Cardiac septum (tissue), 1 donor: ENCODE measurements around the gene SF3B3. TPM values are rescaled to one million over a fixed set of nuclear protein-coding genes. Genes with fewer than 3 reads are reported as not detected.

ENCODE experiments used
- DNase-seq: peaks from one replicate; pipeline ENCODE4 v3.0.0-alpha.2; 2020; ENCODE audit warnings: low spot score
- intact Hi-C: fragments of 100-400 bp; cut with DNase I; formaldehyde crosslinking; loops from one replicate; pipeline ENCODE4 v1.14.0; 2022
- total RNA-seq: library from RNA; stranded (reverse); fragmentation: NEBNext Ultra II Directional; extraction: Animal tissue kit (Norgen Biotek cat#: 25700); gene quantifications from one replicate; pipeline ENCODE4 v1.2.1, GENCODE V29; 2021
- donor health status: DM: no; HTN: no; CAD: no.

SF3B3 gene
- total RNA-seq, 1 donor from 2014 or later, result 159 TPM

DNA sequence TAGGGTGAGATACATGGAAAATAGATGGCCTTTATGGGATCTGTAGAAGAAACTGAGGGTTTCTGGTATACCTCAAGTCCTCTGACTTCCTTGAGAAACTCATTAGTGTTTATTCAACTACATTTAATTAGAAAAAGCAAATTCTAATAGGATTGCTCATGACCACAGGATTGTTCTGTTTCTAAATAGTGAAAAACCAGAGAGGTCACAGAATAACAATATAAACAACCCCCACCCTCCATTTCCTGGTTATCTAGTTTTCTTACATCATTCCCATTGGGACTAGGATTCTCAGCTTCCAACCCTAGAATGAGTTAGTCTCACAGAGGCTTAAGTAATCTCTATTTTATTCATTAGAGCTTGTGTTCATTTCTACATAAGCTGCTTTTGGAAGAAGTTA lies 30.0 kb downstream of the SF3B3 start:
- intact Hi-C loops, result no loop called here

DNA sequence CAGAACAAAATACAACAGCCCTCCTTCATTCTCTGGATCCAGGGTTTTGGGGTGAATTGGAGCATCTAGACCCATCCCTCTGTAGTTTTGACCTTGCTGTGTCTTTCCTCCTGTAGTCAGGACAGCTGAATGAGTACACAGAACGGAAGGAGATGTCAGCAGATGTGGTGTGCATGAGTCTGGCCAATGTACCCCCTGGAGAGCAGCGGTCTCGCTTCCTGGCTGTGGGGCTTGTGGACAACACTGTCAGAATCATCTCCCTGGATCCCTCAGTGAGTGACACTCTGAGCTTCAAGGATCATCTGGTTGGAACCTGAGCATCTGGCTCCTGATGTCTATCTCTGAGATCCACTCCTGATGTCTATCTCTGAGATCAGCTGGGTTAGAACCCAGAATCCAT lies 32.4 kb downstream of the SF3B3 start:
- DNase-seq, result no peak
- intact Hi-C loops, result no loop called here

More for the DNA sequence above, 30.0 kb downstream of the SF3B3 start:
- DNase-seq, result no peak

DNA sequence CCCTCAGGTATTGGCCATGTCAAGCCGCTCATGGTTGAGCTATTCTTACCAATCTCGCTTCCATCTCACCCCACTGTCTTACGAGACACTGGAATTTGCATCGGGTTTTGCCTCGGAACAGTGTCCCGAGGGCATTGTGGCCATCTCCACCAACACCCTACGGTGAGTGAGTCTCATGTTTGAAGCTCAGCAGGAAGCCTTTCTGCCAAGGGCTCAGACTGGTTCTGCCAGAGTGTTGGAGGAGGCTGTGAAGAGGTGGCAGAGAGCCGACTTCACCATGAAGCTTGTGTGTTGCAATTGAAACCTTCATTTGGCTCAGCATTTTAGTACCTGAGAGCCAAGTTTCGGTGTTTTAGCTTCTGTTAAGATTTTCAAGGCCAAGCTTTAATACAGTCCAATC lies 38.0 kb downstream of the SF3B3 start:
- intact Hi-C loops, result no loop called here
- no peak for DNase-seq

DNA sequence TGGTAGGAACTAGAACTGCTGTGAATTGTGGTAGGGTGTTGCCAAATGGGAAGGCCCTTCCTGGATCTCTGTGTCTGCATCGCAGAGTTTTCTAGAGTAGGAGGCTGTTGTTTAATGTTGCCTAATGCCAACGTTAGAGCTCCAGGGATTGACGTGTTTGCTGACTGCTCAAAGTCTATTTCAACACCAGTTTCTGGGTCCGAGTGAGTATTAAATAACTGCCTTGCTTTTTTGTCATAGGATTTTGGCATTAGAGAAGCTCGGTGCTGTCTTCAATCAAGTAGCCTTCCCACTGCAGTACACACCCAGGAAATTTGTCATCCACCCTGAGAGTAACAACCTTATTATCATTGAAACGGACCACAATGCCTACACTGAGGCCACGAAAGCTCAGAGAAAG lies 40.0 kb downstream of the SF3B3 start:
- intact Hi-C loops, result no loop called here
- DNase-seq, result no peak

DNA sequence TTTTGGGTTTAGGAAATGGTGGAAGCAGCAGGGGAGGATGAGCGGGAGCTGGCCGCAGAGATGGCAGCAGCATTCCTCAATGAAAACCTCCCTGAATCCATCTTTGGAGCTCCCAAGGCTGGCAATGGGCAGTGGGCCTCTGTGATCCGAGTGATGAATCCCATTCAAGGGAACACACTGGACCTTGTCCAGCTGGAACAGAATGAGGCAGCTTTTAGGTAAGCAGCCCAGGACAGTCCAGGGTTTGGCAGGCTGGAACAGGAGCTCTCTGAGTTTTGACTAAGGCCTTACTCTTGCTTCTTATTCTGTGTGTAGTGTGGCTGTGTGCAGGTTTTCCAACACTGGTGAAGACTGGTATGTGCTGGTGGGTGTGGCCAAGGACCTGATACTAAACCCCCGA lies 41.4 kb downstream of the SF3B3 start:
- intact Hi-C loops, result no loop called here

DNA sequence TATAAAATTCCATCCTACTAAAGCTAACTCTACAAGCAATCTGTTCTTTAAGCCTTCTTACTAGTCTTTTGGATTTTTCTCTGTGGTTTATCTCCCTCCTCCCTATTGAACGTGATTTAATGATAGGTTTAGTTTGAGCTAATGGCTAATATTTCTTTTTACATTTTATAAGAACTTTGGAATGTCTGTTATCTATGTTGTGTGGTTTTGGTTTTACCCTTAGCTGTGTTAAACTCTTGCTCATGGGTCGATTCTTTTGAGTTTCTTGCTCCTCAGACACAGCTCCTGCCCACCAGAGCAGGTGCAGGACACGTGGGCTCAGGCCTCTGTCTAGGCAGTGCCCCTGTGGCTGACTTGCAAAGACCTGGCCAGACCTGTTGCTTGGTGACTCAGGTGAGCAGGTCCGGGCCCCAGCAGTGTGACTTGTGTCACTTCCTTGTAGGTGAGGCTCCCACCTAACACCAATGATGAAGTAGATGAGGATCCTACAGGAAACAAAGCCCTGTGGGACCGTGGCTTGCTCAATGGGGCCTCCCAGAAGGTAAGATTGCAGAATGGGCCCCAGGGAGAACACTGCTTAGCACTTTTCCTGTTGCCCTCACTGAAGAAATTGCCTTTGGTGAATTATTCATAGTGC lies 45.1 kb downstream of the SF3B3 start:
- DNase-seq, result no peak
- intact Hi-C loops, result no loop called here

More for the DNA sequence above, 41.4 kb downstream of the SF3B3 start:
- DNase-seq, result no peak

DNA sequence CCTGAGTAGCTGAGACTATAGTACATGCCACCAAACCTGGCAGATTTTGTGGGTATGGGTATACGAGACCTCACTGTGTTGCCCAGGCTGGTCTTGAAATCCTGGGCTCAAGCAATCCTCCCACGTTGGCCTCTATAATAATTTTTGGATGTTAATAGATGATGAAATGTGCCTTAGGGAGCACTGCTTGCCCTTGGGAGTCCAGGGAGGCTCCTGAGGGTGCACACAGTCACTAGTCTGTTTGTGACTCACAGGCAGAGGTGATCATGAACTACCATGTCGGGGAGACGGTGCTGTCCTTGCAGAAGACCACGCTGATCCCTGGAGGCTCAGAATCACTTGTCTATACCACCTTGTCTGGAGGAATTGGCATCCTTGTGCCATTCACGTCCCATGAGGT lies 46.1 kb downstream of the SF3B3 start:
- no peak for DNase-seq
- intact Hi-C loops, result loop anchor here (5.0 kb wide), 1 partner anchor 32 kb away; no protein-coding TSS in a partner anchor

DNA sequence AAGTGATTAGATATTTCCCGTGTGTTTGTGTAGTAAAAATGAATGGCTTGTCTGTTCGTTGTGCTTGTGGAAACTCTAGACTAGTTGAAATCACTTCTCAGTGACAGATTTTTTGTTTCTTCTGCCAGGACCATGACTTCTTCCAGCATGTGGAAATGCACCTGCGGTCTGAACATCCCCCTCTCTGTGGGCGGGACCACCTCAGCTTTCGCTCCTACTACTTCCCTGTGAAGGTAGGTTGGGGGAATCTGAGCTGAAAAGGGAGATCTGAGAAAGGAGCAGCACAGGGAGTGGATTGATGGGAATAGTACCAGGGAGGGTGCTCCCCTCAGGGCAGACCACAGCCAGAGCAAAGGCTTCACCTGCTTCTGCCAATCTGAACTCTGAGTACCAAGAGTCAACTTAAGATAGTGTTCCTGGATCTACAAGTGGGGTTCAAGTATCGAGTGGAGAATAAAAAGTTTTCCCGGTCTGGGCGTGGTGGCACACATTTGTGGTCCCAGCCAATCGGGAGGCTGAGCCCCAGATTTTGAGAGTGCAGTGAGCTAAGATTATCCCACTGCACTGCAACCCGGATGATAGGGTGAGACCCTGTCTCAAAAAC lies 47.5 kb downstream of the SF3B3 start:
- intact Hi-C loops, result loop anchor here (5.0 kb wide), 1 partner anchor 34 kb away; no protein-coding TSS in a partner anchor

DNA sequence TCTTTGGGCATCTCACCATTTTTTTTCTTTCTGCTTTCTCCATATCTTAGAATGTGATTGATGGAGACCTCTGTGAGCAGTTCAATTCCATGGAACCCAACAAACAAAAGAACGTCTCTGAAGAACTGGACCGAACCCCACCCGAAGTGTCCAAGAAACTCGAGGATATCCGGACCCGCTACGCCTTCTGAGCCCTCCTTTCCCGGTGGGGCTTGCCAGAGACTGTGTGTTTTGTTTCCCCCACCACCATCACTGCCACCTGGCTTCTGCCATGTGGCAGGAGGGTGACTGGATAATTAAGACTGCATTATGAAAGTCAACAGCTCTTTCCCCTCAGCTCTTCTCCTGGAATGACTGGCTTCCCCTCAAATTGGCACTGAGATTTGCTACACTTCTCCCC lies 48.0 kb downstream of the SF3B3 start:
- DNase-seq, result no peak
- intact Hi-C loops, result loop anchor here (5.0 kb wide), 1 partner anchor 34 kb away; no protein-coding TSS in a partner anchor

More for the DNA sequence above, 47.5 kb downstream of the SF3B3 start:
- DNase-seq, result no peak

DNA sequence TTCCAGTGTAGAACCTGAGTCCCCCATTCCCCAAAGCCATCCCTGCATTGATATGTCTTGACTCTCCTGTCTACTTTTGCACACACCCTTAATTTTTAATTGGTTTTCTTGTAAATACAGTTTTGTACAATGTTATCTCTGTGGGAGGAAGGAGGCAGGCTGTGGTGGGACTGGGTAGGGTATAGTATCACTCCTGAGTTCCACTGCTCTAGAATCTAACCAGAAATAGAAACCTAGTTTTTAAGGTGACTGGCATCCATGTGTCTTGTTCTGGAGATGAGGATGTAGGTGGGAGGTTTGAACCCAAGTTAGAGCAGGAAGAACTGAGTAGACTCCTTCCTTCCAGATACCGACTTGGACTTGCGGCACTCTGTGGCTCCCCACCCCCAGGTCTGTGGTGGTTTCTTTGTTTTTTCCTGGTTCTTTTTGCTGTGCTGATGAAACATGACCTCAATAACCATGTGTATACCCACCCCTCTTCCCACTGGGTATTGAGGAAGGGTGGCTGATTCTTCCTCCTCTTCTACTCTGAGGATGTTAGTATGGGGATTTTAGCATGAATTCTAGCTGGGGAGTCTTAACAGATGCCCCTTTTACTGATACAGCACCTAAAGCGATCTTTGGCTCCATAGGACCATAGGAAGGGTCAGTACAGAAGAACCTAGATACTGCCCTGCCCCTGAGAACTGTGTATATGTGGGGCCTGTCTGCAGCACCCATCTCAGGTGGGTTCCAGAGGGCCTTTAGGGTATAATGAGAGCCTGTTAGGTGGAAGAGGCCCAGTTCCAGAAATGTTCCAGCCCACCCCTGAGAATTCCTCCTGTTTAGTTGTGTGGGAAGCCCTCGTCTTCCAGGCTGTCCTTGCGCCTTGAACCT lies 48.7 kb downstream of the SF3B3 start:
- intact Hi-C loops, result loop anchor here (5.0 kb wide), 1 partner anchor 35 kb away; no protein-coding TSS in a partner anchor
- peak; percentile 6 for DNase-seq

DNA sequence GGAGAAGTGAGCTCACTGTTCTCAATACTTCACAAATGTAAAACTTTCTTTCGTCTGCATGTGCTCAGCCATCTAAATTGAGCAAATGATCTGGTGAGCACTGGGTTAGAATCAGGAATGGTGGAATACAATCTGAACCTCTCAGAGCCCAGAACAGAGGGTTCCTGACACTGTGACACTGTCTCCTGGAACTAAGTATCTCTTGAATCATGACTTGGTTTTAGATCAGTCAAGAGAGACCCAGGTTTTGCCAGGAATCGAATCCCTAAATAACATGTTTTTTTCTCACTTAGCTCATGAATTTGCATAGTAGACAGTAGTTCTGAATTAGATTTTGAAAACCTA lies 49.3 kb downstream of the SF3B3 start:
- intact Hi-C loops, result loop anchor here (5.0 kb wide), 1 partner anchor 36 kb away; no protein-coding TSS in a partner anchor
- no peak for DNase-seq

DNA sequence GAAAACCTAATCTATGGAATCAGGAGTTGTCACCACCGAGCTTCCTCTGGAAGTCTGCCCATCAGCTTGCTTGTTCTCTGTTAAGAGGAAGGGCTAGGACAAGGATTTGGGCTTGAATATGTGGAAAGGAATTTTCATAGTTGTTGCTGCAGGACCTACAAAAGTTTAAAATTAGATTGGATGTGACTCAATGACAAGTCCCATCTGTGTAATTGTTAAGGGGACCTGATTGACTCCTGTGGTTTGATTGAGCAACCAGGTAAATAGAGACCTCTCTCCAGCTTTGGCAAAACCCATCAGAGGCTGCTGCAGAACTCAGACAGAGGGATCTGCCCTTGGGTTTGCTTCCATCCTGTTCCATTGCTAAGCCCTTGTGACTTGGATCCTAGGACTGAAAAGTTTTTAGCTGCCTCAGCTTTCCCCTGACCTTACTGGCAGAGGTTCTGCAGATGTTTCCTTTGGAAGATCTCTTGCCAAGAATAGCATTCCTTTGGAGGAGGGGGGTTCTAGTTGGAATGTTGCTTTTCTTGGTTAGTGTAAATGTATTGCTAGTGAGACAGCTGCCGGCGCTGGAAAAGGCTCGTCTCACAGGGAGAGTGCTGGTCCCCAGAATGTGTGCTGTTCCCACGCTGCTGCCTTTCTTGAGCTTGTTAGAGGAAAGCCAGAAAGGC lies 50.0 kb downstream of the SF3B3 start:
- intact Hi-C loops, result loop anchor here (5.0 kb wide), 1 partner anchor 36 kb away; no protein-coding TSS in a partner anchor
- peak; percentile 66 for DNase-seq

DNA sequence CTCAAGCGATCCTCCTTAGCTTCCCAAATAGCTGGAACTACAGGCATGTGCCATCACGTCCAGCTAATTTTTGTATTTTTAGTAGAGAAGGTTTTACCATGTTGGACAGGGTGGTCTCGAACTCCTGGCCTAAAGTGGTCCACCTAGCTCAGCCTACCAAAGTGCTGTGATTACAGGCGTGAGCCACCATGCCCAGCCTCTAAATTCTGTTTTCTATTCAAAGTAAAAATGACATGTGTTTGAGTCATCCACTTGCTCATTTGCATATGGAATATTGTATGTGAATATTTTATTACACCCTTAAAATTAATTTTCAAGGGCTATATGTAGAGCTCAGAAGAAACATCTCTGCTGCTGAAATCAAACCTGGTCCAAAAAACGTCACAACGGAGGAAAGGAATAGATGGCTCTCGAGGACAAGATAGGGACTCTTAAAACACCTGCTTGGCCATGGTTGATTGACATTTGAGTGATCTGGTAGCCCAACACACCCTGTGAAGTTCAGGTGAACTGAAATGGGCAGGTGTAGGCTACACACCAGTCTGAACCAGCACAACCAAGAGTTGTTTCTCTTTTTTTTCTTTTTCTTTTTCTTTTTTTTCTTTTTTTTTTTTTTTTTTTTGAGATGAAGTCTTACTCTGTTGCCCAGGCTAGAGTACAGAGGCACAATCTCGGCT lies 51.1 kb downstream of the SF3B3 start:
- peak; percentile 29 for DNase-seq
- intact Hi-C loops, result loop anchor here (5.0 kb wide), 1 partner anchor 37 kb away; no protein-coding TSS in a partner anchor

DNA sequence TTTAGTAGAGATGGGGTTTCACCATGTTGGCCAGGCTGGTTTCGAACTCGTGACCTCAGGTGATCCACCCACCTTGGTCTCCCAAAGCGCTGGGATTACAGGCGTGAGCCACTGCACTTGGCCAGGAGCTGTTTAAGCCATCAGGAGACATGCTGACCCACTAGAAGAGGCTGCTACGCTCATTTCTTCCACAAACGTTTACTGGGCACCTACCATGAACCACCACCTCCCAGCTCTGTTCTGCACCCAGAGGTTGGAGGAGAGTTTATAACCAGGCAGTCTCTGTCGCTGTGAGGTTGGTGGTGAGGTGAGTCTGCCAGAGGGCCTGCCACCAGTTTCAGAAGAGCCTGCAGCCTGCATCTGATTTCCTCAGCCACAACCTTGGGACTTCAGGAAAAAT lies 51.8 kb downstream of the SF3B3 start:
- intact Hi-C loops, result no loop called here

DNA sequence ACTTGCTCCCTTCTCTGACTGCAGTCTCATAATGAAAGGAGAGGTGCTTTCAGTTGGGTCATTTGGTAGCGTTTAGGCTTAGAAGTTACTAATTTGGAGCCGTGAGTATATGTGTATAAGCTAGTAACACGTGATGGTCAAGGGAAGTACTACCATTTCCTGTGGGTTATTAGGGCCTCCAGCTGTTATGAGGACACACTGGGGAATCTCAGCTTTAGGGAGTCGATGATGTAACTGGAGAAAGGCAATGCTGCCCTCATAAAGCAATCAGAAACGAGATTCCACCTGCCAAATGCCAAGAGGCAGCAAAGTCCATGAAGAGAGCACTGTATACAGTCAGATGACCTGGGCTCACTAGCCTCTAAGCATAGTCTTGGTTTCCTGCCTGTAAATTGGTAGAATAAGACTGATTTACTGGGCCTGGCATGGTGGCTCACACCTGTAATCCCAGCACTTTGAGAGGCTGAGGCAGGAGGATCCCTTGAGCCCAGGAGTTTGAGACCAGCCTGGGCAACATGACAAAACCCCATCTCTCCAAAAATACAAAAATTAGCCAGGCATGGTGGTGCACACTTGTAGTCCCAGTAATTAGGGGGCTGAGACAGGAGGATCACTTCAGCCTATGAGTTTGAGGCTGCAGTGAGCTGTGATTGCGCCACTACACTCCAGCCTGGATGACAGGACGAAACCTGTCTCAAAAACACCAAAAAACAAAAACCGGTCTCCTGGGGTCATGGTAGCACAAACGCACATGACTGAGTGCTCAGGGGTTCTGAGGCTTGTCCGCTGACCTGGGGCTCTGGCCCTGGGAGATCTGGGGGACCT lies 53.0 kb downstream of the SF3B3 start:
- intact Hi-C loops, result no loop called here
- no peak for DNase-seq

More for the DNA sequence above, 51.8 kb downstream of the SF3B3 start:
- DNase-seq, result no peak

DNA sequence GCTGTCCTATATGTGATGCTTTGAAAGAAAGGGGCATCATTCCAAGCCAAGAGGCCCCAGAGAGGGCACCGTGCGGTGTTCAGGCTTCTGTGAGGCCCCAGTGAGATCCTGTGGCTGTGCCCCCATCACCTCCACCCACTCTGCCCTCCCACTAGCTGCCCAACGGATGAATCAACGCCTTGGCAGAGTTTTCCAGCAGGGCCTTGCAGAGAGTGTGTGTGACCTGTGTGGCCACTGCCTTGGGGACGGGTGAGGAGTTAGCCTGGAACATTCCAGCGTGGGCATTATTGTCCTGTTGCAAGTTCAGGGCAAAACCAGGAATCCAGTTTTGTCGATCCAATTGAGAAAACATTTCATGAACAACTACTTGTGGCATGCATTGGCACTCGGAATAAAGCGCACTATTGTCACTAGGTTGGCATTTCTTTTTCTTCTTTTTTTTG lies 53.7 kb downstream of the SF3B3 start:
- peak; percentile 75 for DNase-seq
- intact Hi-C loops, result no loop called here

DNA sequence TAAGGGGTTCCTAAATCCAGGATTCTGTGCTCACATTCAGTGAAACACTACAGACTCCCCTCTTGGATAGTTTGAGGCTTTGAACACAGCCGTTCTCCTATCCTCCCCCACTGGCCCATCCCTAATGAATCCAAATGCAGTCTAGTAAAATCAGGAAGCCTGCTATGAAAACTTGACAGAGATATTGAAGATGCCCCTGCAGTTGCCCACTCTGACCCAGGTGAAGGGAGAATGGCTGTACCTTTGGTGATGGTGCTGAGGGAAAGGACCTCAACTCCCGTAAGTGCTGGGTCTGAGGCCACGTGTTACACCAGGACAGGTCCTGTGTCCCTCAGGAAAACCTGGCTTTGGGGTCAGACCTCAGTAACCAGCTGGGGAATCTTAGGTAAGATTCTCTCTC lies 54.4 kb downstream of the SF3B3 start:
- intact Hi-C loops, result no loop called here
- peak; percentile 26 for DNase-seq

DNA sequence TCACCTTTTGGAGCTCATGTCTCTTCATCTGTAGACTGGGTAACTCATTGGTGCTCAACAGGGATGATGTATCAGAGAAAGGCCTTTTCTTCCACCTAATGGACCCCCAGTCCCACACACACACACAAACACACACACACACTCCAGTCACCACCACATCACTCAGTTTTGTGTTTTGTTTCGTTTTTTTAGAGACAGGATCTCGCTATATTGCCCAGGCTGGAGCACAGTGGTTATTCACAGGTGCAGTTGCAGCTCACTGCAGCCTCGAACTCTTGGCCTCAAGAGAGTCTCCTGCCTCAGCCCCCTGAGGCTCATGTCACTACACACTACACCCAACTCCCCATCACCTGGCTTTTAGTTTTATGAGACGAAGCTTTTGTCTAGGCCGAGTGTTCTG lies 55.6 kb downstream of the SF3B3 start:
- DNase-seq, result no peak

More for the DNA sequence above, 55.6 kb downstream of the SF3B3 start:
- intact Hi-C loops, result no loop called here
